Upper lobe of left lung (tissue), 6 donors: Measurements from ENCODE around the gene PLXNA1. TPM values are rescaled to one million over a fixed set of nuclear protein-coding genes. Genes with fewer than 3 reads are reported as not detected.
A peak's percentile ranks its signal among the peaks of the same experiment; 100 is the strongest.

Experiments used
- ATAC-seq, 2 donors: fragments of 200-7000 bp; cut with Tn5 transposase; one replicate each; pipeline ENCODE4 v1.9.1; 2022; ENCODE audit warnings: mild to moderate bottlenecking in 2 of 2, moderate library complexity in 2 of 2; ENCODE audit not compliant: low FRiP score in 2 of 2
- DNase-seq, 2 donors: peaks; one replicate each; pipeline ENCODE4 v3.0.0-alpha.2; 2019 to 2020
- H3K27ac ChIP-seq, 4 donors: fragments of 200-600 bp; sonication (generic); one replicate each; pipeline ENCODE4 v1.5.1; 2016 to 2019
- H3K27me3 ChIP-seq, 4 donors: fragments of 200-600 bp; sonication (generic); one replicate each; pipeline ENCODE4 v1.5.1; 2017 to 2019
- H3K36me3 ChIP-seq, 4 donors: fragments of 200-600 bp; sonication (generic); one replicate each; pipeline ENCODE4 v1.5.1; 2016 to 2019
- H3K4me1 ChIP-seq, 4 donors: fragments of 200-600 bp; sonication (generic); one replicate each; pipeline ENCODE4 v1.5.1; 2018 to 2019
- H3K4me3 ChIP-seq, 4 donors: fragments of 200-600 bp; sonication (generic); one replicate each; pipeline ENCODE4 v1.5.1; 2017 to 2019; ENCODE audit warnings: mild to moderate bottlenecking in 2 of 4, moderate library complexity in 1 of 4
- H3K9me3 ChIP-seq, 4 donors: fragments of 200-600 bp; sonication (generic); one replicate each; pipeline ENCODE4 v1.5.1; 2018 to 2019
- CTCF ChIP-seq, 6 experiments: fragments of 450-650 bp in 4 of 6; fragments of 200-600 bp in 2 of 6; sonication (generic) in 2 of 6; IDR thresholded peaks; one replicate each; pipeline ENCODE4 v1.5.1; 2016 to 2019; ENCODE audit warnings: antibody characterized with exemption in 6 of 6
- EP300 ChIP-seq, 4 donors: sonication (generic); formaldehyde crosslinking; IDR thresholded peaks; one replicate each; pipeline ENCODE4 v1.5.1; 2017; ENCODE audit warnings: antibody characterized with exemption in 4 of 4, control low read depth in 2 of 4
- POLR2A ChIP-seq, 4 donors: fragments of 450-650 bp; IDR thresholded peaks; one replicate each; pipeline ENCODE4 v1.5.1; 2016 to 2017; ENCODE audit warnings: antibody characterized with exemption in 4 of 4, mild to moderate bottlenecking in 2 of 4
- POLR2AphosphoS5 ChIP-seq, 2 donors: sonication (generic); formaldehyde crosslinking; IDR thresholded peaks; one replicate each; pipeline ENCODE4 v1.5.1; 2017; ENCODE audit warnings: antibody characterized with exemption in 2 of 2
- WGBS, 2 donors: methylation state at CpG; one replicate each; pipeline ENCODE4 v1.1.5; 2017 to 2018; 5-methylcytosine and 5-hydroxymethylcytosine counted together
- total RNA-seq, 6 donors: library from RNA; depleted of rRNA in 4 of 6; stranded (reverse); fragments of >200 nt in 4 of 6; gene quantifications; one replicate each; pipeline versions ENCODE4 v1.1.0 to v1.2.1, GENCODE V29; 2016 to 2021
- donor health status: DM: no; HTN: no; CAD: no; lungs with moderate emphysema.
- donor health status: DM: no; HTN: yes; CAD: no; lungs with severe emphysema.

The PLXNA1 gene
- total RNA-seq, 6 donors from 2014 or later, result 48.0 to 94.3 (median 73.7) TPM

- H3K4me1 ChIP-seq, result peaks cover 0 to 3% (median 0%) of the 10 kb centered on the region in 4 donors
- DNase-seq (no peak), ATAC-seq (no peak)
- WGBS, 2 donors, result 93 to 95% methylated on average over 16 to 17 of the region's 17 CpGs
- no peak overlapping the region for H3K4me3 ChIP-seq
- no peaks in the 10 kb centered on the region for H3K27me3 ChIP-seq
- no peak overlapping the region for H3K27ac ChIP-seq
- H3K9me3 ChIP-seq, result no peaks in the 10 kb centered on the region
- H3K36me3 ChIP-seq, result no peaks in the 10 kb centered on the region
- no peak for TF ChIP-seq POLR2AphosphoS5 (IDR thresholded peaks at IDR 0.05)
- no peak for TF ChIP-seq EP300 (IDR thresholded peaks at IDR 0.05)
- no peak for TF ChIP-seq POLR2A (IDR thresholded peaks at IDR 0.05)
Measured at GRCh38 chr3:126945171-126945721, 37.7 kb upstream of the PLXNA1 start.

GRCh38 chr3:126945891-126946290 lies 37.0 kb upstream of the PLXNA1 start:
- ATAC-seq, result peak; percentile 7 to 37
- no peak overlapping the region for H3K27ac ChIP-seq
- no peaks in the 10 kb centered on the region for H3K36me3 ChIP-seq
- no peak overlapping the region for H3K4me3 ChIP-seq
- peaks cover 0 to 3% (median 0%) of the 10 kb centered on the region in 4 donors for H3K4me1 ChIP-seq
- TF ChIP-seq POLR2AphosphoS5 (IDR thresholded peaks at IDR 0.05), result no peak
- TF ChIP-seq POLR2A (IDR thresholded peaks at IDR 0.05), result no peak
- no peak for DNase-seq
- H3K27me3 ChIP-seq, result no peaks in the 10 kb centered on the region
- WGBS, 2 donors, result 93% methylated on average over 8 to 9 of the region's 9 CpGs
- no peaks in the 10 kb centered on the region for H3K9me3 ChIP-seq

- Histone ChIP-seq H3K4me1 (peaks cover 0 to 3% (median 0%) of the 10 kb centered on the region in 4 donors), H3K36me3 (no peaks in the 10 kb centered on the region), H3K27me3 (no peaks in the 10 kb centered on the region), H3K4me3 (no peak overlapping the region), H3K27ac (no peak overlapping the region), H3K9me3 (no peaks in the 10 kb centered on the region)
- TF ChIP-seq EP300 (IDR thresholded peaks at IDR 0.05), result no peak
- TF ChIP-seq POLR2AphosphoS5 (IDR thresholded peaks at IDR 0.05), result no peak
- TF ChIP-seq CTCF (IDR thresholded peaks at IDR 0.05), result no peak
- TF ChIP-seq POLR2A (IDR thresholded peaks at IDR 0.05), result no peak
- 94 to 95% methylated on average over 6 to 11 of the region's 11 CpGs for WGBS, 2 donors
- ATAC-seq (no peak), DNase-seq (no peak)
Measured at GRCh38 chr3:126946405-126946804, 36.5 kb upstream of the PLXNA1 start.

- WGBS, 2 donors, result 58 to 72% methylated on average over 8 of the region's 8 CpGs
- no peak for DNase-seq
- Histone ChIP-seq H3K9me3 (no peaks in the 10 kb centered on the region), H3K27ac (no peak overlapping the region), H3K4me1 (peaks cover 0 to 3% (median 0%) of the 10 kb centered on the region in 4 donors), H3K27me3 (no peaks in the 10 kb centered on the region), H3K4me3 (no peak overlapping the region), H3K36me3 (no peaks in the 10 kb centered on the region)
- no peak for ATAC-seq
- no peak for TF ChIP-seq CTCF (IDR thresholded peaks at IDR 0.05)
- peak in 1 of 4 donors; percentile 38 for TF ChIP-seq POLR2A (IDR thresholded peaks at IDR 0.05)
Measured at GRCh38 chr3:126947429-126947828, 35.5 kb upstream of the PLXNA1 start.

- no peaks in the 10 kb centered on the region for H3K27me3 ChIP-seq
- ATAC-seq (no peak), DNase-seq (no peak)
- peaks cover 0 to 3% (median 0%) of the 10 kb centered on the region in 4 donors for H3K4me1 ChIP-seq
- 85 to 92% methylated on average over 14 of the region's 14 CpGs for WGBS, 2 donors
- no peak overlapping the region for H3K27ac ChIP-seq
- H3K36me3 ChIP-seq, result no peaks in the 10 kb centered on the region
- H3K9me3 ChIP-seq, result no peaks in the 10 kb centered on the region
- no peak overlapping the region for H3K4me3 ChIP-seq
- TF ChIP-seq CTCF (IDR thresholded peaks at IDR 0.05) (no peak), EP300 (IDR thresholded peaks at IDR 0.05) (no peak), POLR2A (IDR thresholded peaks at IDR 0.05) (no peak), POLR2AphosphoS5 (IDR thresholded peaks at IDR 0.05) (no peak)
Measured at GRCh38 chr3:126948980-126949535, 33.9 kb upstream of the PLXNA1 start.

- Histone ChIP-seq H3K4me1 (peaks cover 0 to 3% (median 0%) of the 10 kb centered on the region in 4 donors), H3K36me3 (no peaks in the 10 kb centered on the region), H3K4me3 (no peak overlapping the region), H3K9me3 (no peaks in the 10 kb centered on the region), H3K27ac (no peak overlapping the region), H3K27me3 (no peaks in the 10 kb centered on the region)
- TF ChIP-seq POLR2A (IDR thresholded peaks at IDR 0.05) (no peak), EP300 (IDR thresholded peaks at IDR 0.05) (no peak), POLR2AphosphoS5 (IDR thresholded peaks at IDR 0.05) (no peak), CTCF (IDR thresholded peaks at IDR 0.05) (no peak)
- ATAC-seq, result no peak
- DNase-seq, result no peak
- 91 to 92% methylated on average over 5 of the region's 5 CpGs for WGBS, 2 donors
Measured at GRCh38 chr3:126951561-126951960, 31.4 kb upstream of the PLXNA1 start.
